Gastrocnemius medialis (tissue), 4 donors: ENCODE data around the gene CCDC85C.

Source experiments
- CTCF ChIP-seq, 5 experiments: fragments of 450-650 bp in 3 of 5; fragments of 200-600 bp in 2 of 5; sonication (generic) in 2 of 5; IDR thresholded peaks in 4 of 5; conservative IDR thresholded peaks in 1 of 5; 1 replicate in 4 of 5; 2 replicates in 1 of 5; pipeline ENCODE4 v1.5.1; 2016 to 2019; ENCODE audit warnings: antibody characterized with exemption in 5 of 5, mild to moderate bottlenecking in 3 of 5, moderate library complexity in 3 of 5
- POLR2A ChIP-seq, 2 donors: fragments of 450-650 bp; IDR thresholded peaks; one replicate each; pipeline ENCODE4 v1.6.1; 2017; ENCODE audit warnings: antibody characterized with exemption in 2 of 2, mild to moderate bottlenecking in 2 of 2, moderate library complexity in 2 of 2

GRCh38 chr14:99463974-99464373 lies 140.0 kb downstream of the CCDC85C start:
- TF ChIP-seq CTCF (IDR thresholded peaks at IDR 0.05 in 4 of 5, conservative IDR thresholded peaks at IDR 0.05 in 1 of 5) (no peak), POLR2A (IDR thresholded peaks at IDR 0.05) (no peak)
